ENCODE data around the gene MRPL51. TPM values are rescaled to one million over a fixed set of nuclear protein-coding genes. Genes with fewer than 3 reads are reported as not detected.

MRPL51 gene
- polyA plus RNA-seq, 3 donors = 143 to 183 (median 174) TPM

- DNase-seq (ENCODE audit: extremely low read depth in 1 of 11, low read depth in 9 of 11, low spot score in 4 of 11) = peak in 1 of 11 donors; percentile 34
These were observed 42.1 kb upstream of the MRPL51 start for GRCh38 chr12:6534945-6535696.

DNA sequence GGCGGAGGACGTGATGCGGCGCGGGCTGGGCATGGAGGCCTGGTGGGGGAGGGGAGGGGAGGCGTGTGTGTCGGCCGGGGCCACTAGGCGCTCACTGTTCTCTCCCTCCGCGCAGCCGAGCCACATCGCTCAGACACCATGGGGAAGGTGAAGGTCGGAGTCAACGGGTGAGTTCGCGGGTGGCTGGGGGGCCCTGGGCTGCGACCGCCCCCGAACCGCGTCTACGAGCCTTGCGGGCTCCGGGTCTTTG lies 41.6 kb upstream of the MRPL51 start:
- DNase-seq (ENCODE audit: extremely low read depth in 1 of 11, low read depth in 9 of 11, low spot score in 4 of 11) = no peak

- DNase-seq (ENCODE audit: extremely low read depth in 1 of 11, low read depth in 9 of 11, low spot score in 4 of 11) = peak; percentile 88 to 97 (median 95)
These were observed 41.0 kb upstream of the MRPL51 start, which contains the start of gene GAPDH for GRCh38 chr12:6533923-6534694. Gene GAPDH (plus strand): TSS chr12:6534517. CDS start chr12:6534833, 316 bp downstream.

DNA sequence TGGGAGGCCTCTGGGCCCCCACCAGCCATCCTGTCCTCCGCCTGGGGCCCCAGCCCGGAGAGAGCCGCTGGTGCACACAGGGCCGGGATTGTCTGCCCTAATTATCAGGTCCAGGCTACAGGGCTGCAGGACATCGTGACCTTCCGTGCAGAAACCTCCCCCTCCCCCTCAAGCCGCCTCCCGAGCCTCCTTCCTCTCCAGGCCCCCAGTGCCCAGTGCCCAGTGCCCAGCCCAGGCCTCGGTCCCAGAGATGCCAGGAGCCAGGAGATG lies 40.5 kb upstream of the MRPL51 start:
- DNase-seq (ENCODE audit: extremely low read depth in 1 of 11, low read depth in 9 of 11, low spot score in 4 of 11) = no peak

- peak in 3 of 11 donors; percentile 53 to 75 (median 71) for DNase-seq (ENCODE audit: extremely low read depth in 1 of 11, low read depth in 9 of 11, low spot score in 4 of 11)
These were observed 40.0 kb upstream of the MRPL51 start for GRCh38 chr12:6532927-6533652.

DNA sequence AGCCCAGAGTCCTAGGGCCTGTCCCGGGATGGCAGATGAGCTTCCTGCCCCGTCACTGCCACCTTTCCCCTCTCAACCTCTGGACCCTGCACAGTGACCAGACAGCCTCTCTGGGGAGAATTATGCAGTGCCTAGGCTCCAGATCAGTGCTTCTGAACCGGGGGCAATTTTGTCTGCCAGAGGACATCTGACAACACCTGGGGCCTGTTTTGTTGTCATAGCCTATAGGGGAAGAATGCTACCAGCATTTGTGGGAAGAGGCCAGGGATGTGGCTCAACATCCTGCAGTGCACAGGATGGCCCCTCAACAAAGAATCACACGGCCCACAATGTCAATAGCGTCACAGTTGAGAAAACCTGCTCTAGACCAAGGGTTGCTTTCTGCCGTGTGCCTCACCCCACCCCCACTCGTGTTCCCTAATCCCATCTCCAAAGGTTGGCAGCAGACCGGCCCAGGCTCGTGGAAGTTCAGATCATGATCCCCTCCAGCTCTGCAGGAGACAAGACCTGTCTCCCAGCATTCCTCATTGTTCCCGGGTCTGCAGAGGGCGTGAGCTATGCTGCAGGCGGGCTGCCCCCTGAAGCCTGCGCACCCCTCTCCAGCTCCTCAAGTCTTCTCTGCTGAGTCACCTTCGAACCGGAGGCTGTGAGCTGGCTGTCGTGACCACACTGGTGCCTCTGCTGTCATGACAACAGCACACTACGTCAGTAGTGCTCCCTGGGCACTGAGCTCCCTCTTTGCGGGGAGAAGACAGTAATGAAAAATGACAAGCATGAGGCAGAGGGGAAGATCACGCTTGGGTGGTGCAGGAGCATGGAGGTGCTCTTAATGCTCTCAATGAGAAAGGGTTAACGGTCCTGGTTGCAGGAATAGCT lies 39.2 kb upstream of the MRPL51 start:
- peak in 1 of 11 donors; percentile 40 for DNase-seq (ENCODE audit: extremely low read depth in 1 of 11, low read depth in 9 of 11, low spot score in 4 of 11)

DNA sequence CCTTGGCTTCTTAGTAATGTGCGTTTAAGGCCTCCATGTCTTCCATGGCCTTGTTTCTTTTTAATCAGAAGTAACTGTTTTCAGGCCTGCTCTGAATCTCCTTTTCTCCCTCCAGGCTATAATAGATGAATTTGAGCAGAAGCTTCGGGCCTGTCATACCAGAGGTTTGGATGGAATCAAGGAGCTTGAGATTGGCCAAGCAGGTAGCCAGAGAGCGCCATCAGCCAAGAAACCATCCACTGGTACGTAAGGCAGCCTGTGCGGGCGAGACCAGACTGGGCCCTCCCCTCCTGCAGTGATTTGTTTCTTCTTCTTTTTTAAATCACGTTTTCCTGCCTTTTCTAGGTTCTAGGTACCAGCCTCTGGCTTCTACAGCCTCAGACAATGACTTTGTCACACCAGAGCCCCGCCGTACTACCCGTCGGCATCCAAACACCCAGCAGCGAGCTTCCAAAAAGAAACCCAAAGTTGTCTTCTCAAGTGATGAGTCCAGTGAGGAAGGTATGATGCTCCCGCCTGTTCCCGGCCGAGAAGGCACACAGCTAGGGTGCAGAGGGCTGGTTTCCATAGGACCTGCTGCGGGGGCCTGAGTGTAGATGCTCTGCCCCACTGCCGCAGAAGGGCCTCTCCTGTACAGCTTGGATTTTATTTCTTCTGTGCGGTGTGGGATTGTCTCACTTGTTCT lies 37.7 kb upstream of the MRPL51 start:
- DNase-seq (ENCODE audit: extremely low read depth in 1 of 11, low read depth in 9 of 11, low spot score in 4 of 11) = no peak

DNA sequence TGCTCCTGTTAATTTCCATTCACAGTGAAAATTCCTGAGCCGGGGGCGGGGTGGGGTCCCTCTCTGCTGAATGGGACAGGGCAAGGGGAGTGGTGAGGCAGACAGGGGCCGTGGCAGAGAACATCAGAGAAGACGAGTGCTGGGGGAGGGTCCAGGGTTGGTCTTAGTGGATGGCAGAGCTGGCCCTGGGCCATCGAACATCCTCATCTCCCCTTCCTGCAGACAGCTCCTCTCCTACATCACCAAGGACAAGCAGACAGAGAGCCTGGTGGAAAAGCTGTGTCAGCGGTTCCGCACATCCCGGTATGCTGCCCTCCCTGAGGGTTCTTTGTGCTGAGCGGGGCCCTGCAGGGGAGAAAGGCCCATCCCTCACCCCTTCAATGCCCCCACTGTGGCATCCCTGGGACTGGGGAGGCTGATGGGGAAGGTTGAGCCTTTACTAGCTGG lies 36.3 kb upstream of the MRPL51 start:
- no peak for DNase-seq (ENCODE audit: extremely low read depth in 1 of 11, low read depth in 9 of 11, low spot score in 4 of 11)

- DNase-seq (ENCODE audit: extremely low read depth in 1 of 11, low read depth in 9 of 11, low spot score in 4 of 11) = no peak
These were observed 35.6 kb upstream of the MRPL51 start for GRCh38 chr12:6528539-6529235.

GRCh38 chr12:6527711-6528110 lies 34.6 kb upstream of the MRPL51 start:
- no peak for DNase-seq (ENCODE audit: extremely low read depth in 1 of 11, low read depth in 9 of 11, low spot score in 4 of 11)

- DNase-seq (ENCODE audit: extremely low read depth in 1 of 11, low read depth in 9 of 11, low spot score in 4 of 11) = no peak
These were observed 33.9 kb upstream of the MRPL51 start for GRCh38 chr12:6526766-6527525.

GRCh38 chr12:6526201-6526600 lies 33.1 kb upstream of the MRPL51 start:
- DNase-seq (ENCODE audit: extremely low read depth in 1 of 11, low read depth in 9 of 11, low spot score in 4 of 11) = no peak

DNA sequence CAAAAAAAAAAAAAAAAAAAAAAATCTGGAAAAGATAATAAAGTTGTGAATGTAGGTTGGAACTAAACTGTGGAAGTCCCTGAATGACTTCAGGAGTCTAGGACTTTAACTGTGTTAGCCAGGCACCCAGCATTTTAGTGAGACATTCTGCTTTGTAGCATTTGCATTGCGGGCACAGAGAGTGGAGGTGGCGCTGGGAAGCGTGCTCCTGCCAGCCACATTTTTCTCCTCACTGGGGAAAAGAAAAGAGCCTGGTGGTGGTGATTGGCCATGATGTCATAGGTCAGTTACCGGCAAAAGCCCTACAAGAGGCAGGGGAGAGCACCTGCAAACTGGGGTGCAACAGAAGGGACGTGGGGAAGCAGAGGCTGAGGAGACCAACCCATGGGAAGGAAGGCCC lies 31.6 kb upstream of the MRPL51 start:
- DNase-seq (ENCODE audit: extremely low read depth in 1 of 11, low read depth in 9 of 11, low spot score in 4 of 11) = no peak

GRCh38 chr12:6523708-6524107 lies 30.6 kb upstream of the MRPL51 start:
- DNase-seq (ENCODE audit: extremely low read depth in 1 of 11, low read depth in 9 of 11, low spot score in 4 of 11) = no peak

GRCh38 chr12:6522193-6522592 lies 29.1 kb upstream of the MRPL51 start:
- DNase-seq (ENCODE audit: extremely low read depth in 1 of 11, low read depth in 9 of 11, low spot score in 4 of 11) = no peak

DNA sequence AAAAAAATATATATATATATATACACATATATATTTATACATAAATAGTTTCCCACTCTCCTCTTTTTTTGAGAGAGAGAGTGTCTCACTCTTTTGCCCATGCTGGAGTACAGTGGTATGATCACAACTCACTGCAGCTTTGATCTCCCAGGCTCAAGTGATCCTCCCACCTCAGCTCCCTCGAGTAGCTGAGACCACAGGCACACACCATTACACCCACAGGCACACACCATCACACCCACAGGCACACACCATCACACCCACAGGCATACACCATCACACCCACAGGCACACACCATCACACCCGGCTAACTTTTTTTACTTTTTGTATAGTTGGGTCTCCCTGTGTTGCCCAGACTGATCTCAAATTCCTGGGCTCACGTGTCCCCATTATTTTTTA lies 27.1 kb upstream of the MRPL51 start:
- DNase-seq (ENCODE audit: extremely low read depth in 1 of 11, low read depth in 9 of 11, low spot score in 4 of 11) = no peak

DNA sequence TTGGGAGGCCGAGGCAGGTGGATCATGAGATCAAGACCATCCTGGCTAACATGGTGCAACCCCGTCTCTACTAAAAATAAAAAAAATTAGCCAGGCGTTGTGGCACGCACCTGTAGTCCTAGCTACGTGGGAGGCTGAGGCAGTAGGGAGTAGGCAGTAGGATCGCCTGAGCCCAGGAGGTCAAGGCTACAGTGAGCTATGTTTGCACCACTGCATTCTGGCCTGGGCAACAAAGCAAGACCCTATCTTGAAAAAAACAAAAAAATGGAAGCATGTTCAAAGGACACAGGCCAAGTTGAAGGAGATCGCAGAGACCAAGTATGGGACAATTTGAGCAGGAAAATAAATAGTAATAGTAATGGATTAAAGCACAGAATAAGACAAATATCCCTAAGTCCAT lies 15.0 kb upstream of the MRPL51 start:
- DNase-seq (ENCODE audit: extremely low read depth in 1 of 11, low read depth in 9 of 11, low spot score in 4 of 11) = no peak

All from renal cortex interstitium (tissue), 11 donors.